GM12875 (cell line): Measurements from ENCODE around the gene TSPOAP1.

Experiments used
- H3K4me3 ChIP-seq: one replicate; pipeline ENCODE4 v1.5.1; 2011; ENCODE audit warnings: low read depth, low read length, control low read depth
- TF ChIP-seq, protein P1 (sequence below): IDR thresholded peaks from 2 replicates; pipeline ENCODE4 v1.5.1; 2011; ENCODE audit warnings: low read depth, mild to moderate bottlenecking, control low read depth, inconsistent platforms, low read length, moderate library complexity, borderline replicate concordance; ENCODE audit not compliant: insufficient read depth

TSPOAP1 gene

GRCh38 chr17:58312829-58313228, 15.8 kb downstream of the TSPOAP1 start:
- H3K4me3 ChIP-seq: no peak overlapping the region
- TF ChIP-seq, protein P1, sequence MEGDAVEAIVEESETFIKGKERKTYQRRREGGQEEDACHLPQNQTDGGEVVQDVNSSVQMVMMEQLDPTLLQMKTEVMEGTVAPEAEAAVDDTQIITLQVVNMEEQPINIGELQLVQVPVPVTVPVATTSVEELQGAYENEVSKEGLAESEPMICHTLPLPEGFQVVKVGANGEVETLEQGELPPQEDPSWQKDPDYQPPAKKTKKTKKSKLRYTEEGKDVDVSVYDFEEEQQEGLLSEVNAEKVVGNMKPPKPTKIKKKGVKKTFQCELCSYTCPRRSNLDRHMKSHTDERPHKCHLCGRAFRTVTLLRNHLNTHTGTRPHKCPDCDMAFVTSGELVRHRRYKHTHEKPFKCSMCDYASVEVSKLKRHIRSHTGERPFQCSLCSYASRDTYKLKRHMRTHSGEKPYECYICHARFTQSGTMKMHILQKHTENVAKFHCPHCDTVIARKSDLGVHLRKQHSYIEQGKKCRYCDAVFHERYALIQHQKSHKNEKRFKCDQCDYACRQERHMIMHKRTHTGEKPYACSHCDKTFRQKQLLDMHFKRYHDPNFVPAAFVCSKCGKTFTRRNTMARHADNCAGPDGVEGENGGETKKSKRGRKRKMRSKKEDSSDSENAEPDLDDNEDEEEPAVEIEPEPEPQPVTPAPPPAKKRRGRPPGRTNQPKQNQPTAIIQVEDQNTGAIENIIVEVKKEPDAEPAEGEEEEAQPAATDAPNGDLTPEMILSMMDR: no peak

GRCh38 chr17:58312021-58312630, 16.5 kb downstream of the TSPOAP1 start:
- TF ChIP-seq, protein P1: no peak
- H3K4me3 ChIP-seq: no peak overlapping the region

DNA sequence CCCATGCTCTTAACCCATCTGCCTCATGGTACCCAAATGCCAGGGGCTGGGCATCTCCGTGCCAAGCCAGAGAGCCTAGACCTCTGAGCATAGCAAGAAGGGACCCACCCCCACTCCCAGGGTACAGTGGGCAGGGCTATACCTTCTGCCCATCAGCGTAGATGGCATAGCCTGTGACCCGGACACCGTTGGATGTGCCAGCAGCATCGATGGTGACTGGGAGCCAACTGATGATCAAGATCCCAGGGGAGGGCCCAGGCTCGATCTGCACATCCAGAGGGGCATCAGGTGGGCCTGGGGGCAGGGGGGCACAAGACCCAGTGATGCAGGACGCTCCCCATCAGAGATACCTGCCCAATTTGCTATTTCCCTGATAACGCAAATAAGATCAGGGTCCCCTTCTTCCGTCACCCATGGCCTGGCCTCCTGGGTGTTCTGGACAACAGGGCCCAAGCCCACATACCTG, 17.1 kb downstream of the TSPOAP1 start:
- TF ChIP-seq, protein P1: no peak
- H3K4me3 ChIP-seq: no peak overlapping the region

- H3K4me3 ChIP-seq: no peak overlapping the region
- TF ChIP-seq, protein P1: no peak
These were observed 17.8 kb downstream of the TSPOAP1 start for GRCh38 chr17:58310511-58311428.

GRCh38 chr17:58309918-58310259, 18.7 kb downstream of the TSPOAP1 start:
- no peak overlapping the region for H3K4me3 ChIP-seq

GRCh38 chr17:58308985-58309917, 19.3 kb downstream of the TSPOAP1 start:
- no peak overlapping the region for H3K4me3 ChIP-seq
- TF ChIP-seq, protein P1: no peak

More at GRCh38 chr17:58309918-58310259, 18.7 kb downstream of the TSPOAP1 start:
- TF ChIP-seq, protein P1: no peak
